HepG2 (cell line): ENCODE measurements around the gene NKX1-2. TPM values are rescaled to one million over a fixed set of nuclear protein-coding genes. Genes with fewer than 3 reads are reported as not detected.
A peak's percentile ranks its signal among the peaks of the same experiment; 100 is the strongest.

Source experiments
- HNF1A ChIP-seq, 2 experiments: sonication (generic) in 1 of 2; formaldehyde crosslinking in 1 of 2; IDR thresholded peaks; 2 replicates each; pipeline versions ENCODE4 v1.4.0 to v1.6.1; 2016 to 2020; ENCODE audit warnings: borderline replicate concordance in 1 of 2, low read depth in 1 of 2, mild to moderate bottlenecking in 1 of 2, missing genetic modification reagents in 1 of 2
- KIAA2018 ChIP-seq: sonication (generic); formaldehyde crosslinking; IDR thresholded peaks from 2 replicates; pipeline ENCODE4 v1.5.0; 2020; ENCODE audit warnings: mild to moderate bottlenecking, missing genetic modification reagents, borderline replicate concordance
- MED1 ChIP-seq: sonication (generic); formaldehyde crosslinking; IDR thresholded peaks from 2 replicates; pipeline ENCODE4 v1.4.0; 2020; ENCODE audit warnings: missing genetic modification reagents
- SOX13 ChIP-seq, 3 experiments: fragments of 450-650 bp in 1 of 3; sonication (generic) in 1 of 3; formaldehyde crosslinking in 1 of 3; IDR thresholded peaks in 2 of 3; conservative IDR thresholded peaks in 1 of 3; 2 replicates each; pipeline versions ENCODE4 v1.5.0 to v1.6.1; 2016 to 2020; ENCODE audit warnings: antibody characterized with exemption in 1 of 3, mild to moderate bottlenecking in 1 of 3, missing compliant biosample characterization in 1 of 3, missing genetic modification reagents in 1 of 3, moderate library complexity in 1 of 3
- ZBTB44 ChIP-seq: sonication (generic); formaldehyde crosslinking; IDR thresholded peaks from 2 replicates; pipeline ENCODE4 v1.4.0; 2020; ENCODE audit warnings: missing genetic modification reagents
- ZNF331 ChIP-seq: sonication (generic); formaldehyde crosslinking; IDR thresholded peaks from 2 replicates; pipeline ENCODE4 v1.4.0; 2020; ENCODE audit warnings: missing genetic modification reagents
- ZNF577 ChIP-seq: sonication (generic); formaldehyde crosslinking; IDR thresholded peaks from 2 replicates; pipeline ENCODE4 v1.4.0; 2020; ENCODE audit warnings: mild to moderate bottlenecking, low read depth, missing genetic modification reagents, borderline replicate concordance
- ZNF724P ChIP-seq: sonication (generic); formaldehyde crosslinking; IDR thresholded peaks from 2 replicates; pipeline ENCODE4 v1.8.0; 2022; ENCODE audit warnings: missing genetic modification reagents, borderline replicate concordance
- ZNF747 ChIP-seq: sonication (generic); formaldehyde crosslinking; IDR thresholded peaks from 2 replicates; pipeline ENCODE4 v1.8.1; 2023; ENCODE audit warnings: missing genetic modification reagents, mild to moderate bottlenecking, borderline replicate concordance
- polyA plus RNA-seq, 8 experiments: library from polyadenylated mRNA; depleted of rRNA in 3 of 8; stranded (reverse) in 7 of 8; unstranded in 1 of 8; fragments of >200 nt; fragmentation: Illumina TruSeq in 4 of 8; extraction: Trizol in 4 of 8; gene quantifications; 2 replicates each; pipeline versions ENCODE4 v1.2.1 to v1.2.3, GENCODE V29; 2011 to 2016; ENCODE audit warnings: low read depth in 4 of 8, missing spikeins in 1 of 8, mixed read lengths in 1 of 8; ENCODE audit not compliant: insufficient read depth in 1 of 8
- total RNA-seq, 5 experiments: library from RNA; depleted of rRNA; stranded (reverse); fragments of >200 nt; fragmentation: Illumina TruSeq; extraction: Trizol; gene quantifications; 2 replicates each; pipeline ENCODE4 v1.2.3, GENCODE V29; 2016; ENCODE audit warnings: low read depth in 1 of 5

The NKX1-2 gene
- total and polyA plus RNA-seq, 2 of the 13 experiments (the other 11 are each of a cell fraction or from before 2014, with no cell fraction given) = not detected

GRCh38 chr10:124418726-124419501 lies 30.9 kb downstream of the NKX1-2 start, which contains the start of gene OAT (continued):
- TF ChIP-seq ZBTB44 (CRISPR knock-in tag) (0 out of 2 replicates have a peak, but pooled peaks have one; percentile 37), SOX13 (IDR thresholded peaks at IDR 0.05) (peak; percentile 51), SOX13 (CRISPR knock-in tag; conservative IDR thresholded peaks at IDR 0.05 in 1 of 2, IDR thresholded peaks at IDR 0.05 in 1 of 2) (peak in 1 of 2 experiments; percentile 39; a peak in 1 of 4 replicates), ZNF747 (peak; percentile 29; the same call in 1 of the 2 replicates), ZNF724P (peak; percentile 28; the same call in 1 of the 2 replicates), ZNF331 (CRISPR knock-in tag) (peak; percentile 35; the same call in 1 of the 2 replicates), MED1 (CRISPR knock-in tag) (no peak; the same call in 1 of the 2 replicates), KIAA2018 (no peak), HNF1A (IDR thresholded peaks at IDR 0.05; ENCODE audit: low read depth) (no peak), HNF1A (CRISPR knock-in tag; IDR thresholded peaks at IDR 0.05; ENCODE audit: borderline replicate concordance) (peak; percentile 15; the same call in 1 of the 2 replicates), ZNF577 (CRISPR knock-in tag) (no peak)
